22Rv1 (cell line): ENCODE results near the gene ZNF439.
"Not testable (repeated sequence)": the region's sequence is repeated elsewhere in the genome, so short reads cannot be mapped to it uniquely, and the experiment has no call there.

Experiments
- H3K27ac ChIP-seq: fragments of 450-650 bp; 2 replicates; pipeline ENCODE4 v1.5.1; 2017
- ZFX ChIP-seq: fragments of 450-650 bp; IDR thresholded peaks from 2 replicates; pipeline ENCODE4 v1.6.1; 2017; ENCODE audit warnings: antibody characterized with exemption, borderline replicate concordance
- TF ChIP-seq, protein P1 (sequence below): fragments of 450-650 bp; IDR thresholded peaks from 2 replicates; pipeline ENCODE4 v1.5.1; 2017; ENCODE audit warnings: mild to moderate bottlenecking

ZNF439 gene

DNA sequence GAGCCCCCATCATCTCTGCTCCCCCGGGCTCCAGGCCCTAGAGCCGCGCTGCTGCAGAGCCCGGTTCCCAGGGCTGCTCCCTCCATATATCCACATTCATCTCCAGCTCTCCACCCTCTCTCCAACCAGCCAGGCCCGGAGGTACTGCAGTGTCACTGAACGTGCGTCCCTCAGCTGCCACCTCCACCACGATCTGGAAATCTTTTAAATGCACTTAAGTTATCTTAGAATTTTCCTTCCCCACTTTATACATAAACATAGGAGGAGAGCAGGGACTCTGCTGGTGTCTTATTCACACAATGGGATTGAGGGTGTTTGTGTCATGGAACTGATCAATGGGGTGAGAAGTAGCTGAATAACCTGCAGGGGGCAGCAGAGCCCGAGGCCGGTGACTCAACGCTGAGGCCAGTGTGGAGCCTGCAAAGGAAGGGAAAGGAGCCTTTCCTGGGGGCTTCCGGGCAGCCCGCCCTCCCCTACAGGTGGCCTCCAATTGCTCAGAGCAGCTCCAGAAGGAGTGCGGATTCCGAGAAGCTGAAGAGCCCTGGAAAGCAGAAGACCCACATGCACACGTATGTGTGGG is 31.3 kb downstream of the ZNF439 start:
- H3K27ac ChIP-seq: not testable (repeated sequence)
- TF ChIP-seq, protein P1, sequence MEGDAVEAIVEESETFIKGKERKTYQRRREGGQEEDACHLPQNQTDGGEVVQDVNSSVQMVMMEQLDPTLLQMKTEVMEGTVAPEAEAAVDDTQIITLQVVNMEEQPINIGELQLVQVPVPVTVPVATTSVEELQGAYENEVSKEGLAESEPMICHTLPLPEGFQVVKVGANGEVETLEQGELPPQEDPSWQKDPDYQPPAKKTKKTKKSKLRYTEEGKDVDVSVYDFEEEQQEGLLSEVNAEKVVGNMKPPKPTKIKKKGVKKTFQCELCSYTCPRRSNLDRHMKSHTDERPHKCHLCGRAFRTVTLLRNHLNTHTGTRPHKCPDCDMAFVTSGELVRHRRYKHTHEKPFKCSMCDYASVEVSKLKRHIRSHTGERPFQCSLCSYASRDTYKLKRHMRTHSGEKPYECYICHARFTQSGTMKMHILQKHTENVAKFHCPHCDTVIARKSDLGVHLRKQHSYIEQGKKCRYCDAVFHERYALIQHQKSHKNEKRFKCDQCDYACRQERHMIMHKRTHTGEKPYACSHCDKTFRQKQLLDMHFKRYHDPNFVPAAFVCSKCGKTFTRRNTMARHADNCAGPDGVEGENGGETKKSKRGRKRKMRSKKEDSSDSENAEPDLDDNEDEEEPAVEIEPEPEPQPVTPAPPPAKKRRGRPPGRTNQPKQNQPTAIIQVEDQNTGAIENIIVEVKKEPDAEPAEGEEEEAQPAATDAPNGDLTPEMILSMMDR: peak; percentile 66

GRCh38 chr19:11880598-11880997 is 32.1 kb downstream of the ZNF439 start:
- no peak overlapping the region for H3K27ac ChIP-seq
- no peak for TF ChIP-seq ZFX
- TF ChIP-seq, protein P1: no peak

DNA sequence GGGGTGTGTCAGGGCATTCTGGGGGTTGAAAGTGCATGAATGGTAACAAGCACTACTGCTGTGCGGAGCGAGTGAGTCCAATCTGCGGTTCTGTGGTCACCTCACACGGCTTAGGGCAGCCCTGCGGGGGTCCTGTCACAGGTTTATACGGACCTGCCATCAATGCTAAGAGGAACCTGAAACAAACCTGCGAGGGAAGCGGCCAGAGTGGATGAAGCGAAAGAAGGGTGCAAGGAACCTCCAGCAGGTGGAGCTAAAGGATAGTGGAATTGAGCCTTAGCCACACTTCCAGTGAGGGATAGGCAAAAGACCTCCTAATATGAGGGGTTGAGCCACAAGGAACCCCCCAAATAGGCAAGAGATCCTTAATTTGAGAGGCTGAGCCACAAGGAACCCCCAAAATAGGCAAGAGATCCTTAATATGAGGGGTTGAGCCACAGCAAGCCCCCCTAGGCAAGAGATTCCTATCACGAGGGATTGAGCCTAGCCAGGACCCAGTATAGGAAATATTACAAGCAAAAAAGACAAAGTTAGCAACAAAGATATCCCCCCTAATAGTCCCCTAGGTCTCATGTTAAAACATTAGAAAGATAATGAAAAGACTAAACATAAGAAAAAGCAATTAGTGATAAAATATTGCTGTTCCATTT is 32.8 kb downstream of the ZNF439 start:
- H3K27ac ChIP-seq: no peak overlapping the region
- TF ChIP-seq ZFX: no peak
- TF ChIP-seq, protein P1: peak; percentile 79

DNA sequence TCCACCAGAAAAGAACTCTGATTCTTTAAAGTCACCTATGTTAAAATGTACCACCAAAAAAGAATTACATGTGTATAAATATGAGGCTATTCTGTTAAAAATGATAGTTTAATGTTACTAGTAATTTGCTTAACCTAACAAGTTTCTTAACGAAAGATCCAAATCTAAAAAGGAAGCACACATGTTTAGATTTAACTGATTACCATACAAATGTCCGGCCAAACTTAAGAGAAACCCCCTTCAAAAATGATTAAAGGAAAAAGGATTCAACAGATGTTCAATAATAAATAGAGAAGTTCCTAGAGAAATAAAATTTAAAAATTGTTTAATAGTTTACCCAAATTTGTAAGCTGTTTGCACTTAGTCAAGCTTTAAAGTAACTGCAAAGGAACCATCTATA is 34.1 kb downstream of the ZNF439 start:
- TF ChIP-seq, protein P1: no peak
- no peak for TF ChIP-seq ZFX
- no peak overlapping the region for H3K27ac ChIP-seq

- TF ChIP-seq, protein P1: no peak
- TF ChIP-seq ZFX: no peak
- H3K27ac ChIP-seq: peak overlapping the region; percentile 71
Observed at GRCh38 chr19:11887234-11887610, 38.7 kb downstream of the ZNF439 start.

DNA sequence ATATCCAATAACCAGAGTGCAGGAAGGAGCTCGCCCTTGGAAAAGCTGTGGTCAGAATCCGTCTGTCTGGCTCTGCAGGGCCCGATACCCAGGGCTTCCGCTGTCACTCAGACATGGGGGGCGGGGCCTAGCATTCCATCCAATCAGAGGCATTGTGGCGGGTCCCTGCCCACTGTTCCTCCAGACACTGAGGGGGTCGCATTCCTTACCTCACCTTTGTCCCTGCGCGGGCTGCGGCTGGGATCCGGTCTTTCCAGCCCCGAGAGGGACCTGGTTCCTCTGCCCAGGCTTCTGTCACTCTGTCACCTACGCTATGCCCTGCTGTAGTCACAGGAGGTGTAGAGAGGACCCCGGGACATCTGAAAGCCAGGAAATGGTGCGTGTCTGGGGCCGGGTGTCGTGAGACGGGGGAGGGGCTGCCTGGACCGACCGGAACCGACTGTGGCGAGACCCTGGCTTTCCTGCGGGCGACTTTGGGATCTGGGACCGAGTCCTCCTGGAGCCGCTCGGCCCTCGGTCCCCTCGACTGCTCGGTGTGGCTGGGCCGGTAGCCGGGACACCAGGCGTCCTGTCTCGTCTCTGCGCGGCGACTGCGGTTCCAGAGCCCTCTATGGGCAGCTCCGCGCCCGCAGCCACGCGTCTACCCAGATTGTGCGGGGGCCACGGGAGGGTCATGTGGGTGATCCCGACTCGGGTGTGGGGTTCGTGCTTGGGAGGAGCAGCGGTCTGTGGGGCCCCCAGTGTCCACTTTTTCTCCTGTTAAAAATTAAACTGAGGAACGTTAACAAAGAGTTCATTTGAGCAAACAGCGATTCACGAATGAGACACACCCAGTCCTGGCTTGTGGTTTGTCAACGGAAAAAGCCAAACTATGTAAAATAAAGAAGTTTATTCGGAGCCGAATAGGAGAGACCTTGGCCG is 39.3 kb downstream of the ZNF439 start, which contains the start of gene ZNF69:
Gene ZNF69, plus strand, starts transcription at position 172 of the 921 bp plus-strand sequence. Its CDS starts 142 bp downstream, at position 314.
- peak within 1 kb of the TSS; percentile 71 for H3K27ac ChIP-seq
- TF ChIP-seq, protein P1: peak; percentile 64
- no peak for TF ChIP-seq ZFX

DNA sequence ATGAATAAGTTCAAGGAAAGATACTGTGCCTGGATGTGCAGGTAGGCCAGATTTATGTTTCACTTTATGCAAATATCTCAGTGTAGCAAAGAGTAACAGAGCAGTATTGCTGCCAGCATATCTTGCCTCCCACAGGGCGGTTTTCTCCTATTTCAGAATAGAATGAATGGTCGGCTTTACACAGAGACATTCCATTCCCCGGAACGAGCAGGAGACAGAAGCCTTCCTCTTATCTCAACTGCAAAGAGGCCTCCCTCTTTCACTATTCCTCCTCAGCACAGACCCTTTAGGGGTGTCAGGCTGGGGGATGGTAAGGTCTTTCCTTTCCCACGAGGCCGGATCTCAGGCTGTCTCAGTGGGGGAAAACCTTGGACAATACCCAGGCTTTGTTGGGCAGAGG is 41.4 kb downstream of the ZNF439 start:
- not testable (repeated sequence) for H3K27ac ChIP-seq
